HuH-7 (cell line): Measurements from ENCODE around the gene EYA2.

ENCODE experiments used
- DNase-seq: peaks from one replicate; pipeline ENCODE4 v3.0.0; 2011; ENCODE audit warnings: low spot score

The EYA2 gene

DNA sequence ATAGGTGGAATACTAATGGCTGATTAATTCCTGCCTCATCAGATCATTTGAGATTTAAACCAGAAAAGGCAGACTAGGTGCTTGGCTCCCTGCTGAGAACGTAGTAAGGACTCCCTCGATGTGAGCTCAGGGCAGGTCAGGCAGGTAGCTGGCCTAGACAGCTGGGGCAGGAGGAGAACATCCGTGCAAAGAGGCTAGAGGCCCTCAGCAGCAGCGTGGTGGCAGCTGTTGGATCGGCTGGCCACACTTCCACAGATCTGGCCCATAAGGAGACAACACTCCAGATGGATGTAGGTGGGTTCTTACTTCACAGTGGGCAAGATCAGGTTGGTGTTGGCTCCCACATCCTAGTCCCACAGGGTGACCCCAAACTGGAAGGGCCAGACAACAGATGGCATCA, 38.5 kb downstream of the EYA2 start:
- DNase-seq = no peak

DNA sequence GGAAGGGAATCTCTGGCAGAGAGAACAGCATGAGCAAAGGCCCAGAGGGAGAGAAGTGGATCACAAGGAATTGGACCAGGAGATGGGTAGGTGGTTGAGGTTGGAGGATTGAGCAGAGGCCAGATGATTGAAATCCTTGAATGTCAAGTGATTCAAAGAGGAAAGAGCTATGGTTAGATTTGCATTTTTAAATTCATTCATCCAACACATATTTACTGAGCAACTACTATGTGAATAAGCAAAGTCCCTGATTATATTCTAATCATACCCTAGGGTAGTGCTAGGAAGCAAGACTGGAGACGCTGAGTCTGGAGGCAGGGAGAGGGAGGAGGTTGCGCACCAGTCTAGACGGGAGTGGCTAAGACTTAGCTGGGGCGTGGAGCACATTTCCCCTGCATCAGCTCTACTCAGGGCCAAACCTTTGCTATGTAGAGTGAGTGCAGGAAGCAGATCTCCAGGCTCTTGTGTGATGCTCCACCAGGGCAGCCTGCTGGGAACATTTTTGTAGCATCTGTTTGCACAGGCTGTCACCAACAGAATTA, 40.2 kb downstream of the EYA2 start:
- DNase-seq = no peak

DNA sequence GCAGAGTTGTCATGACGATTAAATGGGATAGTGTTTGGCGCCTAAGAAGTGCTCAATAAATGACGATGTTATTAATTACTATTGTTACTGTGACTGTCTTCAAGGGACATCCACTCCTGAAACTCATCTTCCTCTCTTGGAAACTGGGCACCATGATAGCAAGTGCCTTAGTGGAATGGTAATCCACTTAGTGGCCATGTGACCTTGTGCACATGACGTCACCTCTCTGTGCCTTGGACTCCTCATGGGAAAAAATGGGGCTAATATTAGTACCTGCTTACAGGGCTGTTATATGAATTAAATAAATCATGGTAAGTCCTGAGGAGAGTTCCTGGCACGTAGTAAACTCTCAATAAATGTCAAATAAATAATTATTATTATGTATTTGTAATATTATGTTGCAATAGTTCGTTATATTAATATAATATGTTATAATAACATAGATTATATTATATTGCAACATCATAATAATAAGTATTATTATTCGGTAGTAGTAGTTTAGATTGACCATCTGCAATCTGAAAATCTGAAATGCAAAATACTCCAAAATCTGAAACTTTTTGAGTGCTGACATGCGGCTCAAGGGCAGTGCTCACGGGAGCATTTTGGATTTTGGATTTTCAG, 40.9 kb downstream of the EYA2 start:
- DNase-seq = no peak

DNA sequence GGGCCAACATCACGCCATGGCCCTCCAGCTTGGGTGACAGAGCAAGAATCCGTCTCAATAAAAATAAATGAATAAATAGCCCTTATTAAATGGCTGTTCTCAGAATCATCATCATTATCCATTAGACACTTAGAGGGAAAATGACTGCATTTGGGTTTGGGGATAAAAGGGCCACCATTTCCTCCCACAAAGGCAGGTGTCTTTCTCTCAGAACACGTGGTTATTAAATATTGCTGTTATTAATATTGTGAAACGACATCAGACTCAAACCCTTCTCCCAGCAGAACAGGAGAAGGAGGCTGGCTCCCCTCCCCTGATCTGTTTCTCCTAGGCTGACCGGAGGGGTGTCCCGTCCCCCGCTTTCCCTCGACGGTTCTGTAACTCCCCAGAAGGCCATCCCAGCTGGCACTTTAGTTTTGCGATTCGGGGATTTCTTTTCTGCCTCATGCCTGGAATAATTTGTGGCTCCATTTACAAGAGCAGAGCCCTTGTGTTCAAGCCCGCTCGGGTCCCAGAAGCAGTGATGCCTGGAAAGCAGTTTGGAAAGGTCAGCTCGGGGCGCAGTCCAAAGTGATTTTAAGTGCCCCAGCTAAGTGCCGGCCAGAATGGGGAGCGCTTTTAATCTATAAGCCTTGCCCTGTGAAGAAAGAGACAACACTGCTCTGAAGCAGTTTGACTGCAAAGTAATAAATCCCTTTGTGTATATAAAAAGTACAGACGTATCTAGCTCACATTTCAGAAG, 41.9 kb downstream of the EYA2 start:
- DNase-seq = no peak

DNA sequence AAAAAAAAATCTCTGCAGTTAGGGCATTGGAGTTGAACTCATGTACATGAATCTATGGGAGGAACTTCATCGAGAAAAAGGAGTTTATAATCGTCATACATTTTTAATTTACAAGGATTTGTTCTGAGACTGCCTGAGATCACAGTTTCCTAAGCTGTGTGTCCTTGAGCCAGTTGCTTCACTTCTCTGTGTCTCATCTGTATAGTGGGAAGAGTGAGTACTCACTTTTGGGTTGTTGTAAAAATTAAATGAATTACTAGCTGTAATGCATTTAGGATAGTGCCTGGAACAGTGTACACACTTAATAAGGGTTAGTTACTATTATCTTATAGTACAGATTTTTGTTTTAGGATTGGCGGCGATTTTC, 42.5 kb downstream of the EYA2 start:
- no peak for DNase-seq

DNA sequence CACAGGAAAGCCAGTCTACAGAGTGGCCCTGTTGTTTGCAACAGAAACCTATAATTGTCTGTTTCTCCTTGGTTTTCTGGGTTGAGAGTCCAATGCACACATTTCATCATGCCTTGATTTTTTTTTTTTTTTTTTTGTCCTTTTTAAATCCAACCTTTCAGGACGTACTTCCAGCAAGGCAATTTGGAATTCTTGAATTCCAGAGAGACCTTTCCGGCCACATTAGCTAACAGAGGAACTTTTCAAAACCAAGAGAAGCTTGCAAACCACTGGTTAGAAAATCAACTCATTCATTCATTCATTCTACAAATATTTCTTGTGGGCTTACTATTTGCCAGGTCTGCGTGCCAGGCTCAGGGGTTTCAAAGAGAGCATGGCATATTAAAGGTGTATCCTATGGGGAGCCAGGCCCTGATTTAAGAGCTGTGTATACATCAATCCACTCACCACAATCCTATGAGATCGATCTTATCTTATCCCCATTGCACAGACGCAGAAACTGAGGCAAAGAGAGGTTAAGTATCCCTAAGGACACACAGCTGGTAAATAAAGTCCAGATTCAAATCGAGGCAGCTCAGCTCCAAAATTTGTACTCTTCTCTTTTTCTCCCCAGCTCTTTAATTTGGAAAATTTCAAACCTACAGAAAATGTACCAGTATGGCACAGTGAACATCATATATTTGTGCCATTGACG, 43.0 kb downstream of the EYA2 start:
- DNase-seq = no peak

DNA sequence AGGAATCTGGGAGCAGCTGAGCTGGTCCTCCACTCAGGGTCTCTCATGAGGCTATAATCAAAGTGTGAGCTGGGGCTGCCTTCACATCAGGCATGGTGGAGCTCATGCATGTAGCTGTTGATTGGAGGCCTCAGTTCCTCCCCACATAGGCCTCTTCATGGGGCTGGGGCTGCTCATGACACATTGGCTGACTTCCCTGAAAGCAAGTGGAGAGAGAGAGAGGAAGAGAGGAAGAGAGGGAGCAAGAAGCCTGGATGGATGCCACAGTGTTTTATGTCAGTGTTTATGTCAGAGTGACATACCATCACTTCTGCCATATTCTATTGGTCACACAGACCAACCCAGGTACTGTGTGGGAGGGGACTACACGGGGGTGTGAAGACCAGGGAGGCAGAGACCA, 43.8 kb downstream of the EYA2 start:
- DNase-seq = no peak

DNA sequence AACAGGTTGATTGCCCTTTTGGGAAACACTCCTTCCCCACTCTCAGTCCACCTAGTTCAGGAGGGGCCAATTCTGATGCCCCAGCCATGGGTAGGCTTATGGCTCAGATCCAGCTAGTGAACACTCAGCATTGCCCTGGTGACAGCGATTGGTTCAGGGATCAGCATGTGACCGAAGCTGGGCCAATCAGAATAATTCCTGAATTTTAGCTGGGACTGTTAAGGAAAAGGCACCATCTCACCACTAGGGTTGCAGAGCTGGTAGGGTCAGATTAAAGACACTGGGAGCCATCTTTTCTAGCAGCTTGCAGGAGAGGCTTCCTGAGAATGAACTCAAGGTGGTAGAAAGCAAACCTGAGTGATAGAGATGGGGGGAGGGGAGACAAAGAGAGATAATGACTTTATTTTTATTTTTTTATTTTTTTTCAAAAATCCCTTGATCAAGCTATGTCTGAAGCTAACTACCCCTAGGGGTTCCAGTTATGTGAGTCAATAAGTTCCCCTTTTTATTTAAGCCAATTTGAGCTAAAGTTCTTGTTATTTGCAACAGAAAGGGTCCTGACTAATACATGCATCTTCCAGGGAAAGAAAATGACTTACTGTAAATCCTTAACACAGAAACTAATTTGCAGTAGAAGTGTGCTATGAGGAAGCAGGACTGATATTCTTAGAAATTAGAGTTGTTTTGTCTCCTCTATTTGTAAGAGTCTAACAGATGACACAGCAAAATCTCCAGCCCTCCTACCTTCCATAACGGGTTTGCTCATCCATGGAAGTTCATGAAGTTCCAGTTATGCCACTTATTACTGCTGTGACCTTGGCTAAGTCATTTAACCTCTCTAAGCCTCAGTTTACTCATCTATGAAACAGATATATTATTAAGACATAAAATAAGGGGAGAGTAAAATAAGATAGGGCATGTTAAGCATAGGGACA, 44.7 kb downstream of the EYA2 start:
- DNase-seq = peak; percentile 19

DNA sequence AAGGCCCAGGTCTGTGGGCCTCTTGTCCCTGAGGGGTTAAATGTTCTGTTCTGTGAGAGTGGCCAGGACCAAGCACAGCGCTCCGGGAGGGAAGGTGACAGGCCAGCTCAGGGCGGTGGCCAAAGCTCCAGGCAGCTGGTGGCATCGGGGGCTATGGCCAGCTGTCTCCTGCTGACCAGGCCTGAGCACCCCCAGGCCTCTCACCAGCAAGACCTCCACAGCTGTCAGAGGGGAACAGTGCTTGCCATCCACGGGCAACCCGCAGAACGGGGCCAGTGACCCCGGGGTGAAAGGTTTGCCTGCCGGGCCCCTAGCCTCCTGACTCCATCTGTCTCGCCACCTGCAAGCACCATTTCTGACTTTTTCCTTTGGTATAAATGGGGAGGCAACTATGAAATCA, 46.0 kb downstream of the EYA2 start:
- DNase-seq = no peak

DNA sequence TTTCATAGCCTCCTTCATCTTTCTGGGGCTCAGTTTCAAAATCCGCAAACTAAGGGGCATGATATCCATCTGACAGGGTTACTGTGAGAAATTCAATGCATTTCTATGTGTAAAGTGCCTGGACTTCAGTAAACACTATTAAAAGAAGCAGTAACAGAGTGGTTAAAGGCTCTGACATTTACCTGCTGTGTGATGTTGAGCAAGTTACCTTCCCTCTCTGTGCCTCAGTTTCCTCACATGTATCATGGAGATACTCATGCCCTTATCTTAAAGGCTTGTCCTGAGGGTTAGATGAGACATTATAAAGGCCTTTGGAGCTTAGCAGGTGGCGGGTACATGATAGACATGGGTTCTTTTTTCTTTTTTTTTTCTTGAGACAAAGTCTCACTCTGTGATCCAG, 46.8 kb downstream of the EYA2 start:
- no peak for DNase-seq

DNA sequence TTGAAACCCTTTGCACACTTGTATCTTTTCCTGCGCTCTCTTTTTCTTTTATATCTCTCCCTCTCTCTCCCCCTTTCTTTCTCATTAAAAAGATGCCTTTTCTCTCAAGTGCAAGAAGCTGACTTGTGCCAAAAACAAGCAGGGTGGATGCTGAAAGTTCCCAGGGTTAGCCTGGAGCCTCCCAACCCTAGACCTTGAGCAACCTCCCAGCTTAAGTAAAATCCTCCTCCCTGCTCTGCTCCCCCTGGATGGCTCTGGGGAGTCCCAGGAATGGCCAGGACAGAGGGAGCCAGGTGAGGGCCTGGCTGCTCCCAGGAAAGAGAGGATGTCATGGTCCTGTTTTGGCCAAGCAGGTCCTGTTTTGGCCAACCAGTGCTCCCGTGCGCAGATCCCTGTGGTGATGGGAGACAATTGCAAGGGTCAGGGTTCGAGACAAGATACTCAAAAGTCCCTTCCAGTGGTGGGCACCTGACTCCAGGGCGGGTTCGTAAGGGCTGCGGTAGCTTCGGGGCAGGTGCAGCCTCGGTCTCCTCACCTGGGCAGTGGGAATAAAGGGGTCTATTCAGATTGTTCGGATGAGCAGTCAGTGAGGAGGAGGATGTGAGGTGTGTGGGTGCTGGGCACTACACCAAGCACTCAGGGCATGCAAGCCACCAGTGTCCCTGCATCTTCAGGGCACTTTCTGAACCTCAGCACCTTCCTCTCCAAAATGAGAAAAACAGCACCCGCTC, 49.4 kb downstream of the EYA2 start:
- no peak for DNase-seq

DNA sequence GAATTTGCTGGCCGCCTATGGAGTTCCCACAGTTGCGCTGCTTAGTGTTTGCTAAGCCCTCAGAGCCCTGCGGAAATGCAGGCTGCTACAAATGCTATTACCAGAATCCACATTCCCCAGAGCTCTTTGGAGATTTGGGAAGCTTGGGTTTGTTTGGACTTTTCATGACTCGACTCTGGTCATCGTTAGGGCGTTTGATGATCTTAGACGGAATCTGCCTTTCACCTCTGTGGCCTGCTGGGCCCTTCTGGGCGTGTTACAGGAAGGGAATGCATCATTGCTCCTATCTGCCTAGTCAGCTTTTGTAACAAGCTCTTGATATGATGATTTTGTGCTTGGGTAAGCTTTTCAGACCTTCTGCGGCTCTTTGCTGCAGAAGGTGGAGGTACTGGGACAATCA, 50.8 kb downstream of the EYA2 start:
- no peak for DNase-seq

DNA sequence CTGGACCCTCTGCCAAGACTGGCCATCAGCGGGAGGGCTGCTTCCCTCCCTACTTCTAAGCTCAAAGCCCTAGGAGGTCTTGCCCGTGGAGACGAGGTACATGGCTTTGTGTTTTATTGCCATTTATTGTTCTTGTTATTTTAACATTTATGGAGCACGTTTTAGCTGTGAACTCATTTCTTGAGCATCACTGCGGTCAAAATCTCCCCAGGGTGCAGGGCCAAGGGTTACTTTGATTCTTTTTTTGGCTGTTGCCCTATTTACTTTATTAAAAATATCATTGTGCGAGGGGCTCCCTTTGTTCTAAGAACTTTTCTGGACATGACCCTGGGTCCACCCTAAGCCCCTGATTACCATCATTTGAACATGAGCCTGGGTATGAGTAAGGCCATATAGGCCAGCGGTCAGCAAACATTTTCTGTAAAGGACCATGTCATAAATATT, 51.6 kb downstream of the EYA2 start:
- no peak for DNase-seq

DNA sequence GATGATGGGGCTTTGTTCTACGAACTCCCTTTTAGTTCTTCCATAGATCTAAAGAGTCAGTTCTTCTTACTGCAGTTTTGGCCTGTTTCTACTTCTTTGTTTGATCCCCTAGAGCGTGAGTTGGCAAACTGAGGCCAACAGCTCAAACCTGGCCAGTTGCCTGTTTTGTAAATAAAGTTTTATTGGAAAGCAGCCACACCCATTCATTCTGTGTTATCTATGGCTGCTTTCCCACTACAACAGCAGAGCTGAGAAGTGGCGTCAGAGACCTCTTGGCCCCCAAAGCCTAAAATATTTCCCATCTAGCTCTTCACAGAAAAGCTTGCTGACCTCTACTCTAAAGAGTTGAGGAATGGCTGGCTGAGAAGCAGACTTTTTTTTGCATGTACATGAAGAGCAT, 52.2 kb downstream of the EYA2 start:
- no peak for DNase-seq

DNA sequence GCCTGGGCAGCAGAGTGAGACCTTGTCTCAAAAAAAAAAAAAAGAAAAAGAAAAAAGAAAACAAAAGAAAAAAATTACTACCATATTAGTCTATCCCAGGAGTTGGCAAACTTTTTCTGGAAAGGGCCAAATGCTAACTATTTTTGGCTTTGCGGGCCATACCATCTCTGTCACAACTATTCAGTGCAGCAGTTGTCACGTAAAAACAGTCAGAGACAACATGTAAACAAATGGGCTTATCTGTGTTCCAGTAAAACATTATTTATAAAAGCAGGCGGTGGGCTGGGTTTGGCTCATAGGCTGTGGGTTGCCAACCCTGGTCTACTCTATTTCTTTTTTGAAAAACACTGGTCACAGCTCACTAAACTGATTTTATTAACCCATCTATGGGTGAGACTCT, 53.4 kb downstream of the EYA2 start:
- DNase-seq = no peak

DNA sequence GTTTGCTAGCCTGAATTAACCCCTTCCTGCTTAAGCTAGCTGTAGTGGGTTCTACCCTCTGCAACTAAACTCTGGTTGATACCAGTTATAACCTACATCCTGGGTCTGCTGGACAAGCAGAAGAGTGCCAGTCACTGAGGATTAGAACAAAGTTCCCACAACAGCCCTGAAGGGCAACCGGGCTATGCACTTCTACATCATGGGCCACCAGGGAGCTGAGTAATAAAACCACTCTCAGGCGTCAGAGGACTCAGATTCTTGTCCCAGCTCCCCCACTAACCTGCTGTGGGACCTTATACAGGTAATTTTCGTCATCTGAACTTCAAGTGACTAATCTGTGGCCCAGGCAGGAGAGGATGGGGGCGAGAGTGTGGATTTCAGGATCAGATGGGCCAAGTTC, 56.8 kb downstream of the EYA2 start:
- DNase-seq = no peak

DNA sequence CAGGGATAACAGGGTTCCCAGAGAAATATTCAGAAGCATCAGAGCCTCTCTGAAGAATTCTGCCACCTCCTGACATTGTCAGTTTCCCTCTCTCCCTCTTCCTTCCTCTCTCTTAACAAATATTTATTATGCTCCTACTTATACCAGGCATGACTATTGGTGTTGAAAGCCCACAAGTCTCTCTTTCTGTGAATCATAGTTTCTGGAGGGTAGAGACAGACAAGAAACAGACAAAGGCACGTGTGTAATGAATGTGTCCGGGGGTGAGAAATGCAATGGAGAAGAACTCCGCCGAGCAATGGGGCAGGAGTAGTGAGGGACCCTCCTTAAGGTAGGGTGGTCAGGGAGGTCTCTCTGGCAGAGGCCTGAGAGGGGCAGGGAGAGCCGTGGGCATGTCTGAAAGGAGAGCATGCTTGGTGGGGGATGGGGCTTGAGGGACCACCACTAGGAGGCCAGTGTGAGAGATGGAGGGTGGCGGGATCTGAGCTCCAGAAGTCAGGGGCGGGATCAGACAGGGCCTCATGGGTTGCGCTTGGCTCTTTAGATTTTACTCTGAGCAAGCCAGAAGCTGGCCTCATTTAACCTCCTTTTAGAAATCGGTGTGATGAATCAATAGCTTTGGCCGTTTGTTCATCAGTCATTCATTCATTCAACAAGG, 57.3 kb downstream of the EYA2 start:
- DNase-seq = no peak

DNA sequence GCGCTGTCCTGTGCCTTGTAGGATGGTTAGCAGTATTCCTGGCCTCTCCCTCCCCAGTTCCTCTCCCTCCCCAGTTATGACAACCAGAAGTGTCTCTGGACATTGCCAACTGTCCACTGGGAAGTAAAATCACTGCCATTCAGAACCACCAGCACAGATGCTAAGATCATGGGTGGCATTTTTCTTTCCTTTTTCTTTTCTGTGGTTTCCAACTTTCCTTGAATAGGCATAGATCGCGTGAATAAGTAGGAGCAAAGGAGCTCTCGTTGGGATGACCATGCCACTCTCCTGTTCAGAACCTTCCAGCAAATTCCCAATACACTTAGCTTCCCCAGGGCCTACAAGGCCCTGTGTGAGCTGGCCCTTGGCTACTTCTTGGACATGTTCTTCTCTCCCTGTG, 59.0 kb downstream of the EYA2 start:
- DNase-seq = no peak

DNA sequence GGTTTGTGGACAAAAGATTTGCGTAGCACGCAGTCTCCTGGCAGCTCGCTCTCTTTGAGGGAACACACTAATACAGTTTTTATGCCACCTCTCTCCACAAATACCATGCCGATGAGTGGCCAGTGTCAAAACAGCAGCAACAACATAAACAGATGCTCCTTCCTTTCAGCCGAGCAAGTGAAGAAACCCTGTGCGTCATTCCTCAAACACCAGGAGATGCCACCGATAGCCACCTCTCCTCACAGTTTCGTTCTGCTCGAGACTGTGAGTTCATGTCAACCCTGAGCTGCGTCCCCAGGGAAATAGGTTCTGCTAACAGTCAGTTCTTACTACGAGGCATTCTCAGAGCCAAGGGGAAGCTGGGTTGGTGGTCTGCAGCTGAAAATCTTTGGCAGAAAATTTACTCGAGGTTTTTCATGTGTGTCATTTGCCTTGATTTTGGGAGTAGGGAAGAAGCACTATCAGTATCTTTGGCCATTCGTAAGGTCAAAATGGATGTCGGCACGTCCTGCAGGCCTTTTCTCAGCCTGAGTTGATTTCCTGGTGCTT, 59.9 kb downstream of the EYA2 start:
- no peak for DNase-seq
